HG03432 (cell line): ENCODE measurements around the gene ACADM.
A peak's percentile ranks its signal among the peaks of the same experiment; 100 is the strongest.
"Not testable (repeated sequence)": the region's sequence is repeated elsewhere in the genome, so short reads cannot be mapped to it uniquely, and the experiment has no call there.

ENCODE experiments used
- ATAC-seq: cut with Tn5 transposase; IDR thresholded peaks from one replicate; pipeline ENCODE4 v1.9.1; 2021; ENCODE audit warnings: mild to moderate bottlenecking, moderate library complexity; ENCODE audit not compliant: unreplicated experiment

Gene ACADM

DNA sequence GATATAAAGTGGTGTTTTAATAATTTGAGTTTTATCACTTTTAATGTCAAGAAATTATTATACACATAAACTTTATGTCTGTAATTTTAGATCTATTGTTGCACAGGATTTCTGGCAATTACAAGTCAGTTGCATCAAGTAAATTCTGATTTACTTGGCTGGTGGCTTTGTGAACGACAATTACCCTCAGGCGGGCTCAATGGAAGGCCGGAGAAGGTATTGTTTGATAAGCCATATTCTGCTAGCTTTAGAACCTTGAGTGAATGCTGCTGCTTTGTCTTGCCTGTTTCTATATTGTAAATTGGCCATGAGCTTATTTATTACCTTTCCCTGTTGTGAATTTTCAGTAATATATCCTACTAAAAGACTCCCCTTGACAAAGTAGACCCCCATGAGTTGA, 67.6 kb downstream of the ACADM start:
- ATAC-seq: no peak

DNA sequence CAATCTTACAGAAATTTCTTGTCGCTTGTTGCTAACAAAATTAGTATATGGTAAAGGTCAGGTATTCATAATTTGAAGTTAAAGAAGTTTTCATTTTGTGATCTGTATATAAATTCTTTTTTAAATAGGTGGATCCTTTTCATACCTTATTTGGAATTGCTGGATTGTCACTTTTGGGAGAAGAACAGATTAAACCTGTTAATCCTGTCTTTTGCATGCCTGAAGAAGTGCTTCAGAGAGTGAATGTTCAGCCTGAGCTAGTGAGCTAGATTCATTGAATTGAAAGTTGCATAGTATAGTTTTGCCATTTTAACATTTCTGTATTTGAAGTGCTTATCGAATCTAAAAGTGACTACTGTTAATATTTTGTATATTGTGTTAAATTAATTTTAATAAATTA, 69.9 kb downstream of the ACADM start:
- ATAC-seq: no peak

DNA sequence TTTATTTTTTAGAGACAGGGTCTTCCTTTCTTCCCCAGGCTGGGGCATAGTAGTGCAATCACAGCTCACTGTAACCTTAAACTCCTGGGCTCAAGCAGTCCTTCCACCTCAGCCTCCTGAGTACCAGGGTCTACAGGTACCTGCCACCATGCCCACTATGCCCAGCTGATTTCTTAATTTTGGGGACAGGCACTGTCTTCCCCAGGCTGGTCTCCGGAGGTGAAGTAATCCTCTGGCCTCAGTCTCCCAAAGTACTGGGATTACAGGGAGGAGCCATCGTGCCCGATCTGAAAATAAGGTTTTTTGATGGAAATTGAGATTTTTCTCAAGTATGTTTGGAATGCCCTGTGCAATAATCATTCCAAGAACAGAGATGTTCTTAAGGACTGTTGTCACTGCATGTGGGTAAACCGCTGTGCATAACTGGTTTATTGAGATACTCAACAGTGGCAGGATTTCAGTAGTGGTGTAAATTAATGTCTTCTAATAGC, 71.2 kb downstream of the ACADM start:
- peak; percentile 15 for ATAC-seq

DNA sequence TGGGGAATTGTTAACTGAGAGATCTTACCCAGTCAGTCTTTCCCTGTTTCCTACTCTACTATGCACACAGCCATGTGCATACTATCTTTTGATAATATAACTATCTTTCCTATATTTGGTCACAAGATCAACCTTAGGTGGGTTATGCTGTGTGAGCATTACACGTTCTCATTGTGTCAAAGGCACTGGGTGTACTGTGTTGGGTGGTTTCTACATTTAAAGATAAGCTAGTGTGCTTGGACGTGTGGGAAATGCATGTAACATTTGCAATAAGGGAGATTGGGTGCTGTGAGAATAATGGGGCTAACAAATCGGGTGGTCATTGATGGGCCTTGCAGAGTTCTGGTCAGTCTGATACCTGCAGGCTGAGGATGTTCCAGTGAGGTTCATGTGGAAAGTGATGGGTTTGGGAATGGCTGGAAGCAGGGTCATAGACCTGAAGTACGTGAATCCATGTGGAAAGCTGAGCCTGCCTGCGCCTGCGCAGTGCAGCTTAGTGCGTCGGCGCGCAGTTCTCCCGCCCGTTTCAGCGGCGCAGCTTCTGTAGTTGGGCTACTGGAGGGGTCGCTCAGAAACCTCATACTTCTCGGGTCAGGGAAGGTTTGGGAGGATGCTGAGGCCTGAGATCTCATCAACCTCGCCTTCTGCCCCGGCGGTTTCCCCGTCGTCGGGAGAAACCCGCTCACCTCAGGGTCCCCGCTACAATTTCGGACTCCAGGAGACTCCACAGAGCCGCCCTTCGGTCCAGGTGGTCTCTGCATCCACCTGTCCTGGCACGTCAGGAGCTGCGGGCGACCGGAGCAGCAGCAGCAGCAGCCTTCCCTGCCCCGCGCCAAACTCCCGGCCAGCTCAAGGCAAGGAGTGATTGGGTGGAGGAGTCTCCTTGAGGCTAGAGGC, 72.1 kb downstream of the ACADM start, which contains the start of gene MSH4:
MSH4 (plus strand) TSS at position 507 of the 897 bp plus-strand sequence; CDS start at position 611, 104 bp downstream.
- peak; percentile 29 for ATAC-seq

DNA sequence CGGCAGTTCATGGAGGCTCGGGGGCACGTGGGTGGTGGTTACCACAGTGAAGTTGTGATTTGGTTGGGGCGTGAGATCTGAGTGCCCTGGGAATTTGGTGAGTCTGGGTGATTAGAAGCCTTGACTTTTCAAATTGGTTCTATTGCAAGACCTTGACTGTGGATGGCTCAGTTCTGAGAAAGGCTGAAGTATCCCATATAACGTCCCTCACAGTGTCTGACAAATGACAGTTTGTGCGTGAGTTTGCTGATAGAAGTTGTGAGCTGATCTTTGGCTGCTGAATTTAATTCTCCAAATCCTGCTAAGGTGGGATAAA, 72.7 kb downstream of the ACADM start:
- no peak for ATAC-seq

DNA sequence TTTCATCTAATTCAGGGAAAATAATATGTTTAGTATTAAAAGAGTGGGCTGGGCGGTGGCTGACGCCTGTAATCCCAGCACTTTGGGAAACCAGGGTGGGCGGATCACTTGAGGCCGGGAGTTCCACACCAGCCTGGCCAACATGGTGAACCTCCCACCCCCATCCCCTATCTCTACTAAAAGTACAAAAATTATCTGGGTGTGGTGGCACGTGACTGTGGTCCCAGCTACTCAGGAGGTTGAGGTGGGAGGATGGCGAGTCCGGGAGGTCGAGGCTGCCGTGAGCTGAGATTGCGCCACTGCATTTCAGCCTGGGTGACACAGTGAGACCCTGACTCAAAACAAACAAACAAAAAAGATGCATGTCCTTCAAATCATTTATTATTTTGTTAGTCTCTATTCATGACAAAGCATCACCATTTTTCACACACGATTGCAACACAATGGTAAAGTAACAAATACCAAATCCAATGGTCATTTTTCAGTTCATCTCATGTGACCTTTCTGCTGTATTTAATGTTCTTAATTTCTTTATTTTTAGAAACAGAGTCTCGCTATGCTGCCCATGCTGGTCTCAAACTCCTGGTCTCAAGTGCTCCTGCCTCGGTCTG, 73.2 kb downstream of the ACADM start:
- no peak for ATAC-seq

DNA sequence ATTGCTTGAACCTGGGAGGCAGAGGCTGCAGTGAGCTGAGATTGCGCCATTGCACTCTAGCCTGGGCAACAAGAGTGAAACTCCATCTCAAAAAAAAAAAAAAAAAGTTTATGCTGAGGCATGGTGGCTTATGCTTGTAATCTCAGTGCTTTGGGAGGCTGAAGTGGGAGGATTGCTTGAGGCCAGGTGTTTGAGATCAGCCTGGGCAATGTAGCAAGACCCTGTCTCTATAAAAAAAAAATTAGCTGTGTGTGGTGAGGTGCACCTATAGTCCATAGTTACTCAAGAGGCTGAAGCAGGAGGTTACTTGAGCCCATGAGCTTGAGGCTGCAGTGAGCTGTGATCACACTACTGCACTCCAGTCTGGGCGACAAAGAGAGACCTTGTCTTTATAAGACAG, 77.0 kb downstream of the ACADM start:
- ATAC-seq: not testable (repeated sequence)

DNA sequence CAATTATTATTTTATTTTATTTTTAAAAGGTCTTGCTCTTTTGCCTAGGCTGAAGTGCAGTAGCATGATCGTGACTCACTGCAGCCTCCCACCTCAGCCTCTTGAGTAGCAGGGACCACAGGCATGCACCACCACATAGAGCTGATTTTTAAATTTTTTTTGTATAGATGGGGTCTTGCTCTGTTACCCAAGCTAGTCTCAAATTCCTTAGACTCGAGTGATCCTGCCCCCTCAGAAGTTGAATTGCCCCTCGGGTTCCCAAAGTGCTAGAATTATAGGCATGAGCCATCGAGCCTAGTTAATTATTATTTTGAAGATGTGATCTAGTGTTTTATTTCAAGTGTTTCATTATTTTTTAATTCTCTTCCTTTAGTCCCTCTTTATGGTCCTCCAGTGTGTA, 84.4 kb downstream of the ACADM start:
- ATAC-seq: no peak

DNA sequence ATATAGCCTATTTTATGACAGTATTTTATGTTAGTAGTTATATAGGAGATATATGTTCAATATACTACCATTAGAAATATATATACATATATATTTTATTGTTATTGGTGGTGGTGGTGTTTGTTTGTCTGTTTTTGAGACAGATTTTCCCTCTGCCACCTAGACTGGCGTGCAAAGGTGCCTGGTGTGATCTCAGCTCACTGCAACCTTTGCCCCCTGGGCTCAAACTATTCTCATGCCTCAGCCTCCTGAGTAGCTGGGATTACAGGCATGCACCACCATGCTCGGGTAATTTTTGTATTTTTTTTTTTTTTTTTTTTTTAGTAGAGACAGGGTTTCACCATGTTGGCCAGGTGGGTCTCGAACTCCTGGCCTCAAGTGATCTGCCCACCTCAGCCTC, 85.6 kb downstream of the ACADM start:
- ATAC-seq: not testable (repeated sequence)

DNA sequence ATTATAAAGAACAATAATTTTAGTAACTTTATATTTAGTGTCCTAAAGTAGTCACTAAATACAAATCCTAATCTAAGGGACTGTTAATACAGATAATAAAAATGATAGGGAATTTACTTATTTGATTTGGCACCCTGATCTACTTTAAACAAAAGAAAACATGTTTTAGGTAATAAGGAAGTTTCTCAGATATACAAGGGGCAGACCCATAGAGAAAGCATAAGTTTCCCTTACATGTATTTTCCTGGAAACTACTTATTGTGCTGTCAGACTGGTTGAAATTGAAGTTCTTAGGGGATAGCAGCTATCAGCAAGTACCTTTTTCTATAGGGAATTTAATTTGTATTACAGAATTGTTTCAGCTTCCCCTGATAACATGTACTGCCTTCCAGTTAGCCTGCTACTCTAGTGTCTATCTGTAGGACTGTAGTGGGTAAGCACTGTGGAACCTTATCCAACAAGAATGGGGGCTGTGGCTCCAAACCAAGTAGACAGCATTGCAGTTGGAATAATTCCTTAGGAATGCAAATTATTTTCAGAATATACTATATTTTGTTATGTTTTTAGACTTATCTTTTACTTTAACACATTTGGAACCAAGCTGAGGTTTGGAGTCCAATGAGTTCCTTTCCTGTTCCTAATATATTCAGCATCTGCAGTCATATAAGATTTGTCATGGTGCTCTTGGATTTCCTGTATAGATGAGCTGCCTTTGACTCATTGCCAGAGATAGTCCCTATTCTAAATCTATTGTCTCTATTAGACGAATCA, 86.9 kb downstream of the ACADM start:
- no peak for ATAC-seq

DNA sequence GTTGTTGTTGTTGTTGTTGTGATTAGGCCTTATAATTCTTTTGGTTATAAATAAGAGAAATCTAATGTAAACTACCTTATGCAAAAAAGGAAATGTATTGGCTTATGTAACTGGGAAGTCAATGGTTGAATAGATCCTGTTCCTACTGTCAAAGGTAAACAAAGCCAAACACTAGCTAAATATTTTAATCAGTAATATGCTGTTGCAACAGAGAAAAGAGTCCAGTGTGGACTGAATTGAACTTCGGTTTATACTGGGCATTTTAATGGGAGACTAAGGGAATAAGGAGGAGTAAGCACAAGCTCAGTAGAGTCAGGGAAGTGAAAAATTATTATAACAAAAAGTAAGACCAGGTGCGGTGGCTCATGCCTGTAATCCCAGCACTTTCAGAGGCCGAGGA, 87.6 kb downstream of the ACADM start:
- ATAC-seq: no peak
